Placental epithelial cell (primary cell): ENCODE data around the gene HJURP. TPM values are rescaled to one million over a fixed set of nuclear protein-coding genes. Genes with fewer than 3 reads are reported as not detected.

Experiments
- total RNA-seq: library from RNA; depleted of rRNA; stranded (reverse); fragments of >200 nt; gene quantifications from 2 replicates; pipeline ENCODE4 v1.2.3, GENCODE V29; 2012

Gene HJURP
- 7.1 and 7.9 TPM in 2 replicates for total RNA-seq

DNA sequence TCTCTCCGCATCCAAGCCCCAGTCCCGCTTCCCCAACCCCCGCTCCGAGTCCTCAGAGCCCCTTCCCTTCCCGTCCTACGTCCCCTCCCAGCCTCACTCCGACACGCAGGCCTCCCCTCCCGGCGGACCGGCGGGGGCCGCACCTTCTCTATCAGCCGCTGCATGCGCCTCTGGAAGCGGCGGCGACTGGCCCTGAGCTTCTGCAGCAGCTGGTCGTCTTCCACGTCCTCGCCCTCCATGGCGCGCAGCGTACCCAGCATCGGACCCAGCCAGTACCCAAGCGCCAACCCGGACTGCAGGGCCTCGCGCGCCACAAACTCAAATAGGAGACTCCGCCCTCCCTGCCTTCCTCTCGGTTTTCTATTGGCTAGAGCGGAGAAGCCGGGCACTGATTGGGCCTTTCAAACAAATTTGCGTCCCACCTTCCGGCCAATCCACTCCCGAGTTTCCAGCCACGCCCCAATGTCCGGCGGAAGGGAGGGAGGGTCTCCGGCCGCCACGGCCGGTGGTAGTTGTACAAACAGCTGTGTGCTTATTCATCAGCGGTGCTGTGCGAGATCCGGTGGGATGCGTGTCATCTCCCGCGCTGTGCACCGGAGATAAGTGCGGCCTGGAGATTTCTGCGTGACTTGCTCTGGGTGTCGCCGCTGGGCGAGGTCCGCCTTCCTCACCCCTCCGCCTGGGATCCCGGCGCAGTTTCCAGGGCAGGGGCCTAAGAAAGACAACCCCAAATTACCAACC, at the start of gene HJURP:
HJURP (minus strand) TSS at position 295 of the 741 bp plus-strand sequence; CDS start at position 260, 35 bp downstream.

GRCh38 chr2:233867993-233868532, 13.7 kb upstream of the HJURP start, which contains the start of gene MSL3B:
Gene MSL3B, minus strand, starts transcription at chr2:233868386.

Other genes starting within 250 kb of the HJURP start
- not detected in 2 replicates for gene UGT1A8, start 236.9 kb downstream of the HJURP start, total RNA-seq
- not detected in 2 replicates for gene UGT1A10, start 218.1 kb downstream of the HJURP start, total RNA-seq
- gene UGT1A9, start 182.6 kb downstream of the HJURP start, total RNA-seq: not detected in 2 replicates
- 0.33 and 0.39 TPM in 2 replicates for gene UGT1A7, start 172.6 kb downstream of the HJURP start, total RNA-seq
- 0.79 and 6.9 TPM in 2 replicates for gene UGT1A6, start 161.6 kb downstream of the HJURP start, total RNA-seq
- gene UGT1A5, start 141.6 kb downstream of the HJURP start, total RNA-seq: 0.22 TPM in 1 of 2 replicates, not detected in the other
- 0.33 and 0.39 TPM in 2 replicates for gene UGT1A4, start 135.8 kb downstream of the HJURP start, total RNA-seq
- 0.43 TPM in 1 of 2 replicates, not detected in the other for gene UGT1A3, start 125.5 kb downstream of the HJURP start, total RNA-seq
- 0.22 TPM in 1 of 2 replicates, not detected in the other for gene UGT1A1, start 94.3 kb downstream of the HJURP start, total RNA-seq
- gene MROH2A, start 76.2 kb downstream of the HJURP start, total RNA-seq: not detected in 2 replicates
- not detected in 2 replicates for gene TRPM8, start 62.8 kb upstream of the HJURP start, total RNA-seq
- not detected in 2 replicates for gene SPP2, start 196.2 kb upstream of the HJURP start, total RNA-seq